ENCODE results near the gene PSAT1. TPM values are rescaled to one million over a fixed set of nuclear protein-coding genes. Genes with fewer than 3 reads are reported as not detected.

The PSAT1 gene
- total RNA-seq, 1 donor from 2014 or later, result 32.5 TPM

DNA sequence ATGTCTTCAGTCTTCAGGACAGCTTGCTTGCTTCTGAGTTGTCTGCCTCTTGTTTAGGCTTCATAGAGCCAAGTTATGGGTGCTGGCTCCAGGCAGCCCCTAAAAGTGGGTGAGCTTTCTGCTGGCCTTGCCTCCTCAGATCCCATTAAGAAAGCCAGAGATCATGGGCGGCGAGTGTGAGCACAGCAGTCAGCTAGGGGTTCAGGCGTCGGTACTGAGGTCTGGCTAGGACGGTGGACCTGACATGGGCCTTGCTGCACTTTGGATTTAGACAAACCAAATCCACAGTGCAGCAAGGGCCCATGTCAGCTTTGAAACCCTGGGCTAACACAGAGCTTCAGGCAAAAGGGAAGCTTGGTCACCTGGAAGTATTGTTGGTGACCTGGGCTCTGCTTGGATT is 17.6 kb downstream of the PSAT1 start:
- peak in 1 of 2 experiments; percentile 17 for DNase-seq (ENCODE audit: low spot score in 2 of 2, unreplicated experiment in 2 of 2)
- no peaks in the 10 kb centered on the region for H3K27me3 Mint-ChIP-seq (ENCODE audit: low read depth)
- peaks cover 37% of the 10 kb centered on the region for H3K36me3 Mint-ChIP-seq
- TF ChIP-seq, protein P1, sequence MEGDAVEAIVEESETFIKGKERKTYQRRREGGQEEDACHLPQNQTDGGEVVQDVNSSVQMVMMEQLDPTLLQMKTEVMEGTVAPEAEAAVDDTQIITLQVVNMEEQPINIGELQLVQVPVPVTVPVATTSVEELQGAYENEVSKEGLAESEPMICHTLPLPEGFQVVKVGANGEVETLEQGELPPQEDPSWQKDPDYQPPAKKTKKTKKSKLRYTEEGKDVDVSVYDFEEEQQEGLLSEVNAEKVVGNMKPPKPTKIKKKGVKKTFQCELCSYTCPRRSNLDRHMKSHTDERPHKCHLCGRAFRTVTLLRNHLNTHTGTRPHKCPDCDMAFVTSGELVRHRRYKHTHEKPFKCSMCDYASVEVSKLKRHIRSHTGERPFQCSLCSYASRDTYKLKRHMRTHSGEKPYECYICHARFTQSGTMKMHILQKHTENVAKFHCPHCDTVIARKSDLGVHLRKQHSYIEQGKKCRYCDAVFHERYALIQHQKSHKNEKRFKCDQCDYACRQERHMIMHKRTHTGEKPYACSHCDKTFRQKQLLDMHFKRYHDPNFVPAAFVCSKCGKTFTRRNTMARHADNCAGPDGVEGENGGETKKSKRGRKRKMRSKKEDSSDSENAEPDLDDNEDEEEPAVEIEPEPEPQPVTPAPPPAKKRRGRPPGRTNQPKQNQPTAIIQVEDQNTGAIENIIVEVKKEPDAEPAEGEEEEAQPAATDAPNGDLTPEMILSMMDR (IDR thresholded peaks at IDR 0.05; ENCODE audit: unreplicated experiment), result no peak
- peaks cover 2% of the 10 kb centered on the region for H3K9me3 Mint-ChIP-seq
- H3K4me1 Mint-ChIP-seq, result peaks cover 3% of the 10 kb centered on the region
- H3K4me3 Mint-ChIP-seq, result no peak overlapping the region
- no peak overlapping the region for H3K27ac Mint-ChIP-seq

DNA sequence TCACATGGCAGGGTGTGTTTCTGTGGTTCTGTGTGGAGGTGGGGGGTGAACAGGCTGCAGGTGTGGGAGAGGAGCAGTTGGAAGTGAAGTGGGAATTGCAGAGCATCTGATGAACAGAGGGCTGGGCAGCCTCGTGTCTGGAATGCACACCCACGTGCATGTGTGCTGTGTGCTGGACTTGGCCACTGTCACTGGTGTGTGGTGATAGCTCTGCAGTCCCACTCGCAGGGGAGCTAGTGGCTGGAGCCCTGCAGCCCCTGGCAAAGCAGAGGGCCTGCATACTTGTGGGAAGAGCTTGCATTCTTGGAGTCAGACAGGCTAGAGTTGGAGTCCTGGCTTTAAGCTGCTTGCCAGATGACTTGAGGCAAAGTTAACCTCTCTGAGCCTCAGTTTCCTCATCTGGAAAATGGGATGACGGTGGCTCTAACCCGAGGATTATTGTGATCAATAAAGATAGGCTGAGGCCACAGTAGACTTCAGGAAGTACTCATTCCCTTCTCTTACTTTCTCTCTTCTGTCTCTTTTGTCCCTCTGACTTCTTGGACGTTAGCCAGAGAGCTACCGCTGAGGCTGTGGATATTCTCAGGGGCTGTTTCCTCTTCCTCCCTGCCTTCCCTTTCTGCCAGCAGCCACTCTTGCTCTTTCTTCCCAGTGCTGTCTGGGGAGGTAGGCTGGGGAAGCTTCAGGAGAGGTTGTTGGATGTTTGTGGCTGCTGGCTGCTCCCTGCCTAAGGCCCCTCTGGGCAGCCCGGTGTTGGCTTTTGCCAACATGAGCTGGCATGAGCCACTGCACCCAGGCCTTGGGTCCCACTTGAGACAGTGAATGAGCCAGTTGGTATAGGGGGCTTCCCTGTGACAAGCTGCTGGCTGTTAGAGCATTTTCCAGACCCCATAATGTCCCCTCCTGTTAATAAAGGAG is 18.3 kb downstream of the PSAT1 start:
- Mint-ChIP-seq H3K4me1 (peaks cover 3% of the 10 kb centered on the region), H3K4me3 (no peak overlapping the region), H3K27ac (no peak overlapping the region), H3K36me3 (peaks cover 40% of the 10 kb centered on the region), H3K27me3 (ENCODE audit: low read depth) (no peaks in the 10 kb centered on the region), H3K9me3 (peaks cover 8% of the 10 kb centered on the region)
- peak in 1 of 2 experiments; percentile 16 for DNase-seq (ENCODE audit: low spot score in 2 of 2, unreplicated experiment in 2 of 2)
- TF ChIP-seq, protein P1 (IDR thresholded peaks at IDR 0.05; ENCODE audit: unreplicated experiment), result no peak

DNA sequence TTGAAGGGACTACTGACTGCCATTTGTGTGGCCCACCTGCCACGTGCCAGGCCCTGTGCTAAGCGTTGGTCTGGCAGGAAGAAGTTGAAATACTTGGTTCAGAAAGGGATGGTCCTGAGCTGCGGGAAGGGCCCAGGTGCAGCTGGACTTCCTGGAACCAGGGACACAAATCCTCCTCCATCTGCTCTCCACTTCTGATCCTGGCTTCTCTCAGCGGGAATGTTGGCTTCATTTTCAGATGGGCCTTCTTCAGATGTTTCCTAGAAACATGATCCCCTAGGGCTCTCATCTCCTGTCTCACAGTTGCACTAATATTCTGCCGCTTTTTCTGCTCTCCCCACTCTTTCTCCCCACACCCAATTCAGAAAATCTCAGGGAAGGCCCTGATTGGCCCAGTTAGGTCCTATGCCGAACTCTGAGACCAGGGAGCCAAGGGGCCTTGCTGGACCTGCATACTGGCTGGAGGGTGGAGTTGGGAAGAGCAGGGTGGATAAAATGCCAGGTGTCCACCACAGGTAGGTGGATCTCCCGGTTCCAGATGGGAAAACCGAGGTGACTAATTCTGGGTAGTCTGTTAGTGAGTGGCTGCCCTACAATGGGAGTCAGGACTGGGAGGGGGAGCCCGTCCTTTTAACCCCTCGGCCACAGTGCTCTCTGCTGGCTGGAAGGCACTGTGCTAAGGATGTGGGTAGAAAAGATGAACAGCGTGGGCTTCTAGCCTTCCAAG is 19.4 kb downstream of the PSAT1 start:
- Mint-ChIP-seq H3K4me1 (peaks cover 3% of the 10 kb centered on the region), H3K36me3 (peaks cover 45% of the 10 kb centered on the region), H3K27me3 (ENCODE audit: low read depth) (no peaks in the 10 kb centered on the region), H3K9me3 (peaks cover 9% of the 10 kb centered on the region), H3K27ac (no peak overlapping the region), H3K4me3 (no peak overlapping the region)
- TF ChIP-seq, protein P1 (IDR thresholded peaks at IDR 0.05; ENCODE audit: unreplicated experiment), result no peak
- DNase-seq (ENCODE audit: low spot score in 2 of 2, unreplicated experiment in 2 of 2), result peak in 1 of 2 experiments; percentile 17

DNA sequence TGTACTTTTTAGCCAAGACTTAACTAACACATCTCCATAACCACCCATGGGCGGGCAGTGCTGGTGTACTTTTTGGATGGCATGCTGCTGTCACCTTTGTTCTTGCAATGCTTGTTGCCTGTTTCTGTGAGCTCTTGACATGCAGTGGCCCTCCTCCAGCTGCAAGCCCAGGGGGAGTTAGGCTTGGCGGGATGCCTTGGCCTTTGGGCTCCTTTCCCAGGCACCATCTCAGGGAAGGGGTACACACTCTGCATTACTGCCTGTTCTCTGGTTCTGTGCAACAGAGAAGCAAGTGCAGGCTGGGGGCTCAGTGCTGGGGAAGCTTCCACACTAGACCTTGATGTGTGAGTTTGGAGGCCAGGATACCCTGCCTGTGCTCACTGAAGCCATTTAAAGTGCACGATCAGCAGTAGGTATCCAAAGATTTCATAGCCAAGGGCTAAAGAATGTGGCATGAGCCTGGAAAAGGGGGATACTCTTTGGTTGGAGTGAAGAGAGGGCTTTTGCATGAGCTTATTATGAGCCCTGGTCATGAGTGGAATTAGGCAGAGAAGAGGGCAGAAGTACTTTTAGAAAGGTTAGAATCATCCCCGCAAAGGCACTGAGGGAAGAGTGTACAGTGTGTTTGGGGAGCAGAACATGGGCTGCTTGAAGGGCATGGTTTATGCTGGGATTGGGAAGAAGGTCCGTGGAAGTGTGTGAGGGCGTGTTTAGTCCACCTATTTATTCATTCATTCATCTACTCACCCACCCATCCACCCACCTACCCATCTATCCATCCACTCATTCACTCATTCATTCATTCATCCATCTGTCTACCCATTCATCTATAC is 22.5 kb downstream of the PSAT1 start:
- H3K9me3 Mint-ChIP-seq, result peaks cover 9% of the 10 kb centered on the region
- H3K27me3 Mint-ChIP-seq (ENCODE audit: low read depth), result no peaks in the 10 kb centered on the region
- H3K4me1 Mint-ChIP-seq, result peaks cover 3% of the 10 kb centered on the region
- H3K4me3 Mint-ChIP-seq, result no peak overlapping the region
- DNase-seq (ENCODE audit: low spot score in 2 of 2, unreplicated experiment in 2 of 2), result no peak
- TF ChIP-seq, protein P1 (IDR thresholded peaks at IDR 0.05; ENCODE audit: unreplicated experiment), result no peak
- H3K36me3 Mint-ChIP-seq, result peaks cover 43% of the 10 kb centered on the region
- no peak overlapping the region for H3K27ac Mint-ChIP-seq

DNA sequence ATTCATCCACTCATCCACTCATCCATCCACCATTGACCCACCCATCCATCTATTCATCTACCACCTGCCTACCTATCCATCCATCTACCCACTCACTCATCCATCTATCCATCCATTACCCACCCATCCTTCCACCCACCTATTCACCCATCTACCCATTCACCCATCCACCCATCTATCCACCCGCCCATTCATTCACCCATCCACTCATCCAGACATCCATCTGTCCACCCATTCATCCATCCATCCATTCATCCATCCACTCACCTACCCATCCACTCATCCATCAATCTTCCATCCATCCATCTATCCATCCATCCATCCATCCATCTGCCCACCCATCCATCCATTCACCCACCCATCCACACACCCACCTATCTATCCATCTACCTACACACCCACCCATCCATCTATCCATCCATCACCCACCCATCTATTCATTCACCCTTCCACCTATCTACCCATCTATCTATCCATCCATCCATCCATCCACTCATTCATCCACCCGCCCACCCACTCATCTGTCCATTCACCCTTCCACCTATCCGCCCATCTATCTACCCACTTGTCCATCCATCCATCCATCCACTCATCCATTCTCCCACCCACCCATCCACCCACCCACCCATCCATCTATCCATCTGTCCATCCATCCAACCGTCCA is 23.2 kb downstream of the PSAT1 start:
- TF ChIP-seq, protein P1 (IDR thresholded peaks at IDR 0.05; ENCODE audit: unreplicated experiment), result no peak
- Mint-ChIP-seq H3K27me3 (ENCODE audit: low read depth) (no peaks in the 10 kb centered on the region), H3K4me3 (no peak overlapping the region), H3K36me3 (peaks cover 43% of the 10 kb centered on the region), H3K27ac (no peak overlapping the region), H3K4me1 (peaks cover under 1% of the 10 kb centered on the region), H3K9me3 (peaks cover 9% of the 10 kb centered on the region)
- no peak for DNase-seq (ENCODE audit: low spot score in 2 of 2, unreplicated experiment in 2 of 2)
